Uterus (tissue), 2 donors: Measurements from ENCODE around the gene TOR1A.

Experiments
- CTCF ChIP-seq, 4 experiments: fragments of 200-600 bp in 2 of 4; fragments of 450-650 bp in 2 of 4; sonication (generic) in 2 of 4; IDR thresholded peaks; one replicate each; pipeline ENCODE4 v1.5.1; 2016 to 2019; ENCODE audit warnings: antibody characterized with exemption in 4 of 4, mild to moderate bottlenecking in 2 of 4, moderate library complexity in 1 of 4
- POLR2A ChIP-seq, 2 donors: fragments of 450-650 bp; IDR thresholded peaks; one replicate each; pipeline ENCODE4 v1.6.1; 2016; ENCODE audit warnings: antibody characterized with exemption in 2 of 2, mild to moderate bottlenecking in 1 of 2, moderate library complexity in 1 of 2

- TF ChIP-seq CTCF (IDR thresholded peaks at IDR 0.05) (peak; percentile 91 to 97 (median 94)), POLR2A (IDR thresholded peaks at IDR 0.05) (no peak)
Observed at GRCh38 chr9:129783516-129784361, 40.2 kb downstream of the TOR1A start.
